ENCODE results near the gene ZDHHC11. TPM values are rescaled to one million over a fixed set of nuclear protein-coding genes. Genes with fewer than 3 reads are reported as not detected.
"Not testable (repeated sequence)": the region's sequence is repeated elsewhere in the genome, so short reads cannot be mapped to it uniquely, and the experiment has no call there.

ZDHHC11 gene
- total RNA-seq, 1 experiment from 2014 or later = 2.1 TPM

DNA sequence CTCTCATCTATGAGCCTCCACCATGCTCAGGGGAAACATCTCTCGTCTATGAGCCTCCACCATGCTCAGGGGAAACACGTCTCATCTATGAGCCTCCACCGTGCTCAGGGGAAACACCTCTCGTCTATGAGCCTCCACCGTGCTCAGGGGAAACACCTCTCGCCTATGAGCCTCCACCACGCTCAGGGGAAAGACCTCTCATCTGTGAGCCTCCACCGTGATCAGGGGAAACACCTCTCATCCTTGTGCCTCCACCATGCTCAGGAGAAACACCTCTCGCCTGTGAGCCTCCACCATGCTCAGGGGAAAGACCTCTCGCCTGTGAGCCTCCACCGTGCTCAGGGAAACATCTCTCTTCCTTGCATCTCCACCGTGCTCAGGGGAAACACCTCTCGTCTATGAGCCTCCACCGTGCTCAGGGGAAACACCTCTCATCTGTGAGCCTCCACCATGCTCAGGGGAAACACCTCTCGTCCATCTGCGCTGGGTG, 96.6 kb downstream of the ZDHHC11 start:
- not testable (repeated sequence) for H3K4me3 ChIP-seq; H3K9me3 ChIP-seq (replicated peaks); H3K36me3 ChIP-seq; H3K27ac ChIP-seq; H3K27me3 ChIP-seq; DNase-seq; H3K4me1 ChIP-seq

DNA sequence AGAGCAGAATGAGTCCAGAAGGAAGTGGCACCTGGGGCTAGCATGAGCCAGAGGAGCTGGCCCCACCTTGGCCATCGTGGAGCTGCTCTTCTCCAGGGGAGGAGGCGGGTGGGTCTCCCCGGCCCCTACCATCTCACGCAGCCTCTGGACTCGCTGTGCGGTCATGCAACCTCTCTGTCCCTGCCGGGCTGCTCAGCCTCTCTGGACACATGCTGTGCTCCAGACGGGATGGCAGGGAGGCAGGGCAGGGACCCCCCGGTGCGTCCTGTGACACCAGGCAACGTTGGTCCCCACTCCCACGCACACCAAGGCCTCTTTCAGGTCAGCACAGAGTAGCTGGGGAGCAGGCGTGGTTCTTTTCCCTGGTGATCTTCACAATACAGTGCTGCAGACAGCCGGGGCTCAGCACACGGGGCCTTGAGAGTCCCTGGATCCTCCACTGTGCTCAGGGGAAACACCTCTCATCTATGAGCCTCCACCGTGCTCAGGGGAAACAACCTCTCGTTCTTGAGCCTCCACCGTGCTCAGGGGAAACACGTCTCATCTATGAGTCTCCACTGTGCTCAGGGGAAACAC, 97.1 kb downstream of the ZDHHC11 start:
- H3K4me3 ChIP-seq; H3K4me1 ChIP-seq; H3K27ac ChIP-seq; H3K9me3 ChIP-seq (replicated peaks); H3K36me3 ChIP-seq; DNase-seq; H3K27me3 ChIP-seq: not testable (repeated sequence)

DNA sequence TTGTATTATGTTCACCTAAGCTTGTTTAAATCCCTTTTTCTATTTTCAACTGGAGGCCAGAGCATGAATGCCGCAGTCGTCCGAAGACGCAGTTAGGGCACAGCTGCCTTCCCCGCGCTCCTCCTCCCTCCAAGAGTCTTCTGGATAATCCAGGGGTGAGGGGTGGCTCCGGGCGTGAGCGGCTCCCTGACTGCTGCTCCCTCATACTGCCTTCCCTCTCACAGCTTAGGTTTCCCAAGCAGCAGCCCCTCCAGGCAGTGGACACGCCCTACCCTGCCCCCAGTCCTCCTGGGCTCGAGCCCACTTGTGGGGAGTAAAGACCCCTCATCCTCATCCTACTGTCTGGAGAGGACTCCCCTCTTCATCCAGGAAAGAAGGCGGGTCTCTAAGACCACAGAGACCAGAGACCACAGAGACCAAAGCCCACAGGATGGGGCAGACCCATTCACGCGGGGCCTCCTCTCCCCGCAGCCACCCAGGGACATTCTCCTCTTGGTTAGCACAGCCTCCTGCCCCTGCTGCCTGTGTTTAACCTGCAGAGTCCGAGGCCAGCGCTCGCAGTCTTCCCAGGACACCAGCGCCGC, 98.2 kb downstream of the ZDHHC11 start:
- not testable (repeated sequence) for H3K27ac ChIP-seq; H3K4me1 ChIP-seq; H3K9me3 ChIP-seq (replicated peaks); H3K27me3 ChIP-seq; DNase-seq; H3K36me3 ChIP-seq; H3K4me3 ChIP-seq

GRCh38 chr5:751992-752391, 98.8 kb downstream of the ZDHHC11 start:
- DNase-seq; H3K4me1 ChIP-seq; H3K27ac ChIP-seq; H3K36me3 ChIP-seq; H3K27me3 ChIP-seq; H3K9me3 ChIP-seq (replicated peaks); H3K4me3 ChIP-seq: not testable (repeated sequence)

DNA sequence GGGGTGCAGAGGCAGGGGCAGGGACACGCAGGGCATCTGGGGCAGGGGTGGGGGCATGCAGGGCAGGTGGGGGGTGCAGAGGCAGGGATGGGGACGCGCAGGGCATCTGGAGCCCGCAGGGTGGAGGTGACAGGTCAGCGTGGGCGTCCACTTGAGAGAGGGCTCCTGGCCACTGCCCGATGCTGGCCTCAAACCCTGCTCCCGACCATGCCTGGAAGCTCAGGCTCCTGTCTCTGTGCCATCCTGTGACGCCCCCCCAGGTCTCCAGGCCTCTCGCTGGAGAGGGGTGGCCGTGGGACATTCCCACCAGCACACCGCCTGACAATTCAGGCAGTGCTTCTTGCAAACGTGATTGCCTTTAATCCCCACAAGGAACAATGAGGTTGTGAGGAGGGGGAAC, 99.3 kb downstream of the ZDHHC11 start:
- no peak for DNase-seq
- no peaks in the 10 kb centered on the region for H3K36me3 ChIP-seq
- no peak overlapping the region for H3K4me3 ChIP-seq
- H3K9me3 ChIP-seq (replicated peaks) = no peaks in the 10 kb centered on the region
- H3K27me3 ChIP-seq = no peaks in the 10 kb centered on the region
- H3K4me1 ChIP-seq = no peaks in the 10 kb centered on the region
- no peak overlapping the region for H3K27ac ChIP-seq

DNA sequence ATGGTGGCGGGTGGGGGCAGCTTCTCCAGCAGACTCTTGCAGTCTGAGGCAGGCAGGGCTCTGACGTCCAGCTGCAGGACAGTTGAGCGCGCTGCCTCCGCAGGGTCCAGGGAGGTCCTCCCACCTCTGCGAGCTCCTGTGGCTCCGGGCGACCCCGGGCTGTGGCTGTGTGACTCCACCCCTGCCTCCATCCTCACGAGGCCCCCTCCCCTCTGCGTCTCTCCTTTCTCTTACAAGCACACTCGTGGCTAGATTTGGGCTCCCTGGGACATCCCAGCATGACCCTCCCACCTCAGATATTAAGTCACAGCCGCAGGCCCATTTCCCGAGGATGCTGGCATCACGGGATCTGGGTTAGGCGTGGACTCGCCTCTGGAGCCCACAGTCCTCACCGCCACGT, 100.6 kb downstream of the ZDHHC11 start:
- not testable (repeated sequence) for H3K27me3 ChIP-seq; H3K9me3 ChIP-seq (replicated peaks); DNase-seq; H3K4me3 ChIP-seq; H3K4me1 ChIP-seq; H3K36me3 ChIP-seq; H3K27ac ChIP-seq

GRCh38 chr5:749101-749670, 101.6 kb downstream of the ZDHHC11 start:
- Histone ChIP-seq H3K27me3 (no peaks in the 10 kb centered on the region), H3K4me3 (no peak overlapping the region), H3K4me1 (no peaks in the 10 kb centered on the region), H3K27ac (no peak overlapping the region), H3K36me3 (no peaks in the 10 kb centered on the region), H3K9me3 (replicated peaks) (no peaks in the 10 kb centered on the region)
- no peak for DNase-seq

DNA sequence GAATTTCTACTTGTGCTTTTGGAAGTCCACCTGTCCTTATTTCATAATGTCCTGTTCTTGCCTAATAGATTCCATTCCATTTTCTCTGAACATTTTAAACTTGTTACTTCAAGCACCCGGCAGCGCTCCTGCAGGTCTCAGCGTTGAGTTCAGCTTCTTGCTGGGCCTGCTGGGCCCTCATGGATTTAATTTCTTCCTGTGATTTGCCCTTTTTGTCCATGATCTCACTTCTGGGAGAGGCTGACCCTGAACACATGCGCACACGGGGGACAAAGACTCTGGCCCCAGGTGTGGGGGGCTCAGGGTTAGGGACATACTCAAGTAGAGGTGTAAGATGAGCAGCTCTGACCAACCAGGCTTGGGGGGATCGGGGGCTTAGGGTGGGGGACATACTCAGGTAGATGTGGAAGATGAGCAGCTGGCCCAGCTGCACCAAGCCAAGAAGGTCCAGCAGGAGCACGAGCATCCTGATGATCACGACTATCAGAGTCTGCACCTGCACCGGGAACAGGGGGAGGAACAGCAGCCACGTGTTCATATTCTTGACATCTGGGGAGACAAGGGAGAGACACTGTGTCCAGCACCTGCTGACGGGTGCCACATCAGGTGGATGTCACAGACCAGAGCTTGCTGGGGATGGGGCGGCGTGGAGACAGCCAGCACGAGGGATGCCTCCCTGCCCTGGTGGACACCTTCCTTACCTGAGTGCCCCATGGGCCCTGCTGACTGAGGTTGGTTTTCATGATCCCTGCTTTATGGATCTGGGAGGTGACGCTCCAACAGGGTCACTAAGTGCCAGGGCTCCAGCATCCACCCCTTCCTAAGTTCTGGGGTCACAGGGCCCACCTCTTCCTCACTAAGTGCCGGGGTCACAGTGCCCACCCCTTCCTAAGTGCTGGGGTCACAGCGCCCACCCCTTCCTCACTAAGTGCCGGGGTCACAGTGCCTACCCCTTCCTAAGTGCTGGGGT, 102.5 kb downstream of the ZDHHC11 start:
- not testable (repeated sequence) for H3K36me3 ChIP-seq; H3K4me1 ChIP-seq; H3K9me3 ChIP-seq (replicated peaks); DNase-seq; H3K27ac ChIP-seq; H3K4me3 ChIP-seq; H3K27me3 ChIP-seq

- not testable (repeated sequence) for H3K4me3 ChIP-seq; H3K36me3 ChIP-seq; DNase-seq; H3K9me3 ChIP-seq (replicated peaks); H3K27me3 ChIP-seq; H3K4me1 ChIP-seq; H3K27ac ChIP-seq
These were observed 103.4 kb downstream of the ZDHHC11 start for GRCh38 chr5:747303-747844.

DNA sequence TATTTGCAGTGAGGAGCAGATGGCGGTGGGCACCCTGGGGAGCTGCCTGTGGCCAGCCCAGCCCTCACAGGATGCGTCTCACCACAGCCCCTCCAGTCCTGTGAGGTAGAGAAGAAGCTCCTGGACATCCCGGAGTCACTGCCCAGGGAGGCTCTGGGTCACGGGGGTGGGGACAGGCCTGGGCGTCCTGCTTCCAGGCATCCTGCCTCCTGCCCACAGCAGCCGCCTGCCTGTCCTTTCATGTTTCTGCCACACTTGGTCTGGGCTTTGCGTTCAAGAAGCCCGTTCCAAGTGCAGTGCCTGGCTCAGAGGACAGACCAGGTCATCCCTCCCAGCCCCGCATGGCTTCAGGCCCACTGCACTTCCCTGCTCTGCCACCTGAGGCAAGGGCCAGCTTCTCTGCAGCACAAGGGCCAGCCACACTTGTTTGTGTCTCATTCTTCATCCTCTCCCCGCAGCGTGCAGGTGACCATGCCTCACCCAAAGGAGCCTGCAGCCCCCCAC, 104.5 kb downstream of the ZDHHC11 start:
- Histone ChIP-seq H3K27me3 (no peaks in the 10 kb centered on the region), H3K4me3 (no peak overlapping the region), H3K4me1 (no peaks in the 10 kb centered on the region), H3K27ac (no peak overlapping the region), H3K36me3 (no peaks in the 10 kb centered on the region), H3K9me3 (replicated peaks) (no peaks in the 10 kb centered on the region)
- DNase-seq = no peak

Other genes with a start within 250 kb of the ZDHHC11 start
- 8.1 and 9.8 TPM in 2 replicates for gene CEP72, start 238.6 kb downstream of the ZDHHC11 start, total RNA-seq (2014; rRNA removed; shearing (Covaris generic))
- gene TPPP, start 157.6 kb downstream of the ZDHHC11 start, total RNA-seq (2014; rRNA removed; shearing (Covaris generic)) = 0.03 and 0.04 TPM in 2 replicates
- gene ZDHHC11B, start 66.3 kb downstream of the ZDHHC11 start, total RNA-seq (2014; rRNA removed; shearing (Covaris generic)) = 0.22 TPM in 1 of 2 replicates, not detected in the other
- 16.9 and 19.9 TPM in 2 replicates for gene BRD9, start 41.8 kb upstream of the ZDHHC11 start, total RNA-seq (2014; rRNA removed; shearing (Covaris generic))
- 44.7 and 47.5 TPM in 2 replicates for gene TRIP13, start 41.9 kb upstream of the ZDHHC11 start, total RNA-seq (2014; rRNA removed; shearing (Covaris generic))
- gene NKD2, start 157.8 kb upstream of the ZDHHC11 start, total RNA-seq (2014; rRNA removed; shearing (Covaris generic)) = not detected in 2 replicates